ENCODE results near the gene GJA4. TPM values are rescaled to one million over a fixed set of nuclear protein-coding genes. Genes with fewer than 3 reads are reported as not detected.

GJA4 gene
- total and polyA plus RNA-seq, 2 donors (not counting 3 experiments of a cell fraction or from before 2014, with no cell fraction given) = 22.1 to 175 TPM

- ChIA-PET CTCF (interaction anchor here (1.2 kb wide), 2 partner anchors 22 to 73 kb away, joined by 3 read pairs; no protein-coding TSS in a partner anchor), POLR2A (no interaction called here)
- TF ChIP-seq FOS (IDR thresholded peaks at IDR 0.05; ENCODE audit: borderline replicate concordance, insufficient read depth, low read length) = no peak
- TF ChIP-seq JUN (IDR thresholded peaks at IDR 0.05; ENCODE audit: borderline replicate concordance, insufficient read depth, insufficient read length, low read depth) = no peak
- no peak for TF ChIP-seq POLR2A (IDR thresholded peaks at IDR 0.05; ENCODE audit: low read depth, low read length)
- no peak for TF ChIP-seq MAX (IDR thresholded peaks at IDR 0.05; ENCODE audit: insufficient read depth, insufficient read length)
- TF ChIP-seq GATA2 (IDR thresholded peaks at IDR 0.05; ENCODE audit: insufficient read depth, insufficient read length, low read depth, low read length) = no peak
- no peak for TF ChIP-seq CTCF (IDR thresholded peaks at IDR 0.05; ENCODE audit: extremely low read depth in 1 of 2, insufficient read depth in 1 of 2, low read depth in 1 of 2, low read length in 2 of 2)
- no peak for TF ChIP-seq EZH2 (IDR thresholded peaks at IDR 0.05; ENCODE audit: borderline replicate concordance, low read depth, low read length, severe bottlenecking)
- no peak for TF ChIP-seq MYC (IDR thresholded peaks at IDR 0.05; ENCODE audit: low read depth, low read length)
- TF ChIP-seq POLR2AphosphoS5 (IDR thresholded peaks at IDR 0.05; ENCODE audit: insufficient read depth, low read depth, low read length) = no peak
- Histone ChIP-seq H2AFZ (ENCODE audit: low read depth, low read length) (no peak overlapping the region), H3K4me1 (ENCODE audit: control insufficient read depth, extremely low read depth, insufficient read depth, low read length) (no peaks in the 10 kb centered on the region), H4K20me1 (replicated peaks; ENCODE audit: control insufficient read depth, extremely low read depth, insufficient read depth, low read length) (no peaks in the 10 kb centered on the region), H3K9me3 (replicated peaks; ENCODE audit: control insufficient read depth, insufficient read depth, low read length) (no peaks in the 10 kb centered on the region), H3K27ac (ENCODE audit: insufficient read depth, low read depth, low read length) (no peak overlapping the region), H3K79me2 (ENCODE audit: control insufficient read depth, insufficient read depth, low read length) (no peaks in the 10 kb centered on the region), H3K9ac (replicated peaks; ENCODE audit: extremely low read depth, insufficient read depth, low read length) (no peak overlapping the region), H3K36me3 (ENCODE audit: control insufficient read depth in 2 of 2, extremely low read depth in 1 of 2, insufficient read depth in 2 of 2, low read length in 2 of 2) (no peaks in the 10 kb centered on the region), H3K4me3 (replicated peaks in 1 of 3; ENCODE audit: insufficient read depth in 1 of 3, low read depth in 1 of 3, low read length in 3 of 3) (no peak overlapping the region), H3K27me3 (ENCODE audit: control insufficient read depth in 2 of 2, insufficient read depth in 2 of 2, low read length in 2 of 2) (peaks cover 27 to 33% of the 10 kb centered on the region in 2 experiments), H3K4me2 (ENCODE audit: insufficient read depth, low read length) (no peak overlapping the region), H3K9me1 (replicated peaks; ENCODE audit: control insufficient read depth, extremely low read depth, insufficient read depth, low read length) (no peaks in the 10 kb centered on the region)
- dilution Hi-C loops (cut with MboI; ENCODE audit: extremely low pct_ligation_motif_present, low sequenced_read_pairs) (no loop called here), intact Hi-C loops (cut with micrococcal nuclease) (no loop called here)
- no peak for DNase-seq (ENCODE audit: low read depth, low spot score)
- no TSS peak for BruUV-seq (replicated peaks)
- FAIRE-seq = no peak
Measured at GRCh38 chr1:34779526-34779925, 13.3 kb upstream of the GJA4 start.
